ENCODE data around the gene DIS3. TPM values are rescaled to one million over a fixed set of nuclear protein-coding genes. Genes with fewer than 3 reads are reported as not detected.

Gene DIS3
- total and polyA plus RNA-seq, 3 donors from 2014 or later = 27.8 to 43.9 (median 37.6) TPM

DNA sequence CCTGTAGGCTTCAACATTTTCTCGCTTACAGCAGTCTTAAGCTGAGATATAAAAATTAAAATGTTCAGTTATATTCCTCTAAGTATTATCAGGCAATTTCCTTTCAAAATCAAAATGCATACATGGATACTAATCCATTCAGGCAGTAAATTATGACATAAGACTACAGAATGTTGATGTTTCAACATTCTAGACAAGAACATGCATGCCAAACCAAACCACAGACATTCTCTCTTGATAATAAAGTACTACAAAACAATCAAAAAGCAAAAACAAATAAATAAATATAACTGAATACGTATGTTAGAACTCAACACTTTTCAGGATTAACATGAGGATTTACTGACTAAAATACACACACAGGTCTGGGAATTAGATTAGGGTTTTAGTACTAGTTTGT lies 7.7 kb downstream of the DIS3 start:
- 85 to 87% methylated on average over 2 of the region's 2 CpGs for WGBS, 2 donors
- TF ChIP-seq POLR2A (IDR thresholded peaks at IDR 0.05) = no peak
- TF ChIP-seq, protein P1, sequence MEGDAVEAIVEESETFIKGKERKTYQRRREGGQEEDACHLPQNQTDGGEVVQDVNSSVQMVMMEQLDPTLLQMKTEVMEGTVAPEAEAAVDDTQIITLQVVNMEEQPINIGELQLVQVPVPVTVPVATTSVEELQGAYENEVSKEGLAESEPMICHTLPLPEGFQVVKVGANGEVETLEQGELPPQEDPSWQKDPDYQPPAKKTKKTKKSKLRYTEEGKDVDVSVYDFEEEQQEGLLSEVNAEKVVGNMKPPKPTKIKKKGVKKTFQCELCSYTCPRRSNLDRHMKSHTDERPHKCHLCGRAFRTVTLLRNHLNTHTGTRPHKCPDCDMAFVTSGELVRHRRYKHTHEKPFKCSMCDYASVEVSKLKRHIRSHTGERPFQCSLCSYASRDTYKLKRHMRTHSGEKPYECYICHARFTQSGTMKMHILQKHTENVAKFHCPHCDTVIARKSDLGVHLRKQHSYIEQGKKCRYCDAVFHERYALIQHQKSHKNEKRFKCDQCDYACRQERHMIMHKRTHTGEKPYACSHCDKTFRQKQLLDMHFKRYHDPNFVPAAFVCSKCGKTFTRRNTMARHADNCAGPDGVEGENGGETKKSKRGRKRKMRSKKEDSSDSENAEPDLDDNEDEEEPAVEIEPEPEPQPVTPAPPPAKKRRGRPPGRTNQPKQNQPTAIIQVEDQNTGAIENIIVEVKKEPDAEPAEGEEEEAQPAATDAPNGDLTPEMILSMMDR (IDR thresholded peaks at IDR 0.05) = no peak
- Histone ChIP-seq H3K9me3 (no peaks in the 10 kb centered on the region), H3K27me3 (no peaks in the 10 kb centered on the region), H3K4me3 (no peak overlapping the region), H3K27ac (no peak overlapping the region), H3K36me3 (ENCODE audit: low read depth, missing control alignments) (no peaks in the 10 kb centered on the region), H3K4me1 (peaks cover 2% of the 10 kb centered on the region)
- intact Hi-C loops (cut with DNase I; ENCODE audit: low total_unique reads) = no loop called here
- DNase-seq = no peak

DNA sequence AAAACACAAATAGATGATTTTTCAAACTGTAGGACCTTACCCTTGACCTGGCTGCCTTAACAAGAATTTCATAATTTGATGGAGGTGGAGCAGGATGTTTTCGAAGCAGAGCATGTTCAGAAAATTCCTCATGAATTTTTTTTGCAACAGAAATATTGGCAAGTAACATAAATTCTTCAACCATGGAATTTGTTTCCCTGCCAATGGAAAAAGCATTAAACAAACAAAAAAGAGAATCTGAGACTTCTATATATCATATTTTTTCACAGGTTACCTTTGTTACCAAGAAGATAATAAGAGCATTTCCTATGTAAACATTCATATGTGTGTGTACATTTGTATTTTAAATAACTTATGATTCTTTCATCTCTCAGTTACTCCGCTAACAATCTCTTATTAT lies 18.3 kb downstream of the DIS3 start:
- no peaks in the 10 kb centered on the region for H3K27me3 ChIP-seq
- DNase-seq = no peak
- 70 to 74% methylated on average over 2 of the region's 2 CpGs for WGBS, 2 donors
- no peak for TF ChIP-seq POLR2A (IDR thresholded peaks at IDR 0.05)
- TF ChIP-seq, protein P1 (IDR thresholded peaks at IDR 0.05) = no peak
- no peaks in the 10 kb centered on the region for H3K36me3 ChIP-seq (ENCODE audit: low read depth, missing control alignments)
- H3K27ac ChIP-seq = no peak overlapping the region
- intact Hi-C loops (cut with DNase I; ENCODE audit: low total_unique reads) = no loop called here
- H3K9me3 ChIP-seq = no peaks in the 10 kb centered on the region
- H3K4me3 ChIP-seq = no peak overlapping the region
- H3K4me1 ChIP-seq = no peaks in the 10 kb centered on the region

GRCh38 chr13:72760189-72760588 lies 21.5 kb downstream of the DIS3 start:
- intact Hi-C loops (cut with DNase I; ENCODE audit: low total_unique reads) = no loop called here
- WGBS, 2 donors = 92 to 96% methylated on average over 3 of the region's 3 CpGs

DNA sequence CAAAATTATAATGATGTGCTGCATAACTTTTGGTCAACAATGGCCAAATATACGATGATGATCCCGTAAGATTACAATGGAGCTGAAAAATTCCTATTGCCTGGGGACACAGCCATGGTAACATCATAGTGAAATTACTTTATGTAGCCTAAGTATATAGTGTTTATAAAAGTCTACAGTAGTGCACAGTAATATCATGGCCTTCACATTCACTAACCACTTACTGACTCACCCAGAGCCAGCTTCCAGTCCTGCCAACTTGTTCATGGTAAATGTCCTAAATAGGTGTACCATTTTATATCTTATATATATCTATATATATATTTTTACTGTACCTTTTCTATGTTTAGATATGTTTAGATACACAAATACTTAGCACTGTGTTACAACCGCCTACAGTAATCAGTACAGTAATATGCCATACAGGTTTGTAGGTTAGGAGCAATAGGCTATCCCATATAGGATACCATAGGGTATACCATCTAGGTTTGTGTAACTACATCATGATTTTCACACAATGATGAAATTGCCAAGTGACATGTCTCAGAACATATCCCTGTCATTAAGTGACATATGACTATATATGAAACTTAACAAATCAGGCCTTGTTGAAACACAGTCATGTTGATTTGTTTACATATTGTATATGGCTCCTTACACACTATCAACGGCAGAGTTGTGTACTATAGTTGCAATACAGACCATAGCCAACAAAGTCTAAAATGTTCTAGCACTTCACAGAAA lies 23.7 kb downstream of the DIS3 start:
- 70% methylated on average over 4 of the region's 4 CpGs for WGBS, 2 donors
- intact Hi-C loops (cut with DNase I; ENCODE audit: low total_unique reads) = no loop called here
- TF ChIP-seq, protein P1 (IDR thresholded peaks at IDR 0.05) = no peak
- no peak for TF ChIP-seq POLR2A (IDR thresholded peaks at IDR 0.05)
- Histone ChIP-seq H3K4me3 (no peak overlapping the region), H3K36me3 (ENCODE audit: low read depth, missing control alignments) (no peaks in the 10 kb centered on the region), H3K9me3 (no peaks in the 10 kb centered on the region), H3K27me3 (no peaks in the 10 kb centered on the region), H3K27ac (no peak overlapping the region), H3K4me1 (no peaks in the 10 kb centered on the region)
- DNase-seq = no peak

More at GRCh38 chr13:72760189-72760588, 21.5 kb downstream of the DIS3 start:
- no peaks in the 10 kb centered on the region for H3K27me3 ChIP-seq
- H3K36me3 ChIP-seq (ENCODE audit: low read depth, missing control alignments) = no peaks in the 10 kb centered on the region
- H3K4me1 ChIP-seq = no peaks in the 10 kb centered on the region
- H3K27ac ChIP-seq = no peak overlapping the region
- no peak for DNase-seq
- H3K4me3 ChIP-seq = no peak overlapping the region
- TF ChIP-seq, protein P1 (IDR thresholded peaks at IDR 0.05) = no peak
- TF ChIP-seq POLR2A (IDR thresholded peaks at IDR 0.05) = no peak
- no peaks in the 10 kb centered on the region for H3K9me3 ChIP-seq

DNA sequence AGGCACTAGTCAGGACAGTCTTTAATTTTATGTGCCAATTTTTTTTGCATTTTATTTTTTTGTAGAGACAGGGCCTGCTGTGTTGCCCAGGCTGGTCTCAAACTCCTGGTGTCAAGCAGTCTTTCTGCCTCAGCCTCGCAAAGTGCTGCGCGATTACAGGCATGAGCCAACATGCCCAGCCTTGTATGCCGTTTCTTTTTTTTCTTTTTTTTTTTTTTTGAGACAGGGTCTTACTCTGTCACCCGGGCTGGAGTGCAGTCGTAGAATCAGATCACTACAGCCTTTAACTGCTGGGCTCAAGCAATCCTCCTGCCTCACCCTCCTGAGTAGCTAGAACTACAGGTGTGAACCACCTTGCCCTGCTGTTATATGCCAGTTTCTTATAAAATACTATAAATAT lies 27.6 kb downstream of the DIS3 start:
- TF ChIP-seq POLR2A (IDR thresholded peaks at IDR 0.05) = no peak
- TF ChIP-seq, protein P1 (IDR thresholded peaks at IDR 0.05) = no peak
- Histone ChIP-seq H3K4me1 (no peaks in the 10 kb centered on the region), H3K4me3 (no peak overlapping the region), H3K36me3 (ENCODE audit: low read depth, missing control alignments) (no peaks in the 10 kb centered on the region), H3K27ac (no peak overlapping the region), H3K9me3 (no peaks in the 10 kb centered on the region), H3K27me3 (no peaks in the 10 kb centered on the region)
- WGBS, 2 donors = 90 to 93% methylated on average over 6 of the region's 6 CpGs
- no peak for DNase-seq
- intact Hi-C loops (cut with DNase I; ENCODE audit: low total_unique reads) = no loop called here
